ENCODE results near the gene CAV3.

Gene CAV3

GRCh38 chr3:8743021-8743601, 9.5 kb downstream of the CAV3 start:
- Histone ChIP-seq H3K36me3 (ENCODE audit: insufficient read depth, low read length) (no peaks in the 10 kb centered on the region), H3K4me1 (ENCODE audit: insufficient read depth, low read length) (peaks cover 29% of the 10 kb centered on the region), H3K9me3 (ENCODE audit: control insufficient read depth, insufficient read depth, low read length) (no peaks in the 10 kb centered on the region), H3K9ac (ENCODE audit: low read depth, low read length) (no peak overlapping the region)

- Histone ChIP-seq H3K9ac (ENCODE audit: low read depth, low read length) (no peak overlapping the region), H3K36me3 (ENCODE audit: insufficient read depth, low read length) (no peaks in the 10 kb centered on the region), H3K9me3 (ENCODE audit: control insufficient read depth, insufficient read depth, low read length) (no peaks in the 10 kb centered on the region), H3K4me1 (ENCODE audit: insufficient read depth, low read length) (peaks cover 29% of the 10 kb centered on the region)
These were observed 10.3 kb downstream of the CAV3 start for GRCh38 chr3:8743911-8744310.

GRCh38 chr3:8745619-8746370, 12.2 kb downstream of the CAV3 start:
- peaks cover 19% of the 10 kb centered on the region for H3K4me1 ChIP-seq (ENCODE audit: insufficient read depth, low read length)
- H3K9me3 ChIP-seq (ENCODE audit: control insufficient read depth, insufficient read depth, low read length) = no peaks in the 10 kb centered on the region
- no peaks in the 10 kb centered on the region for H3K36me3 ChIP-seq (ENCODE audit: insufficient read depth, low read length)
- no peak overlapping the region for H3K9ac ChIP-seq (ENCODE audit: low read depth, low read length)

- Histone ChIP-seq H3K36me3 (ENCODE audit: insufficient read depth, low read length) (no peaks in the 10 kb centered on the region), H3K4me1 (ENCODE audit: insufficient read depth, low read length) (peaks cover 13% of the 10 kb centered on the region), H3K9me3 (ENCODE audit: control insufficient read depth, insufficient read depth, low read length) (no peaks in the 10 kb centered on the region), H3K9ac (ENCODE audit: low read depth, low read length) (no peak overlapping the region)
These were observed 13.3 kb downstream of the CAV3 start for GRCh38 chr3:8746780-8747345.

DNA sequence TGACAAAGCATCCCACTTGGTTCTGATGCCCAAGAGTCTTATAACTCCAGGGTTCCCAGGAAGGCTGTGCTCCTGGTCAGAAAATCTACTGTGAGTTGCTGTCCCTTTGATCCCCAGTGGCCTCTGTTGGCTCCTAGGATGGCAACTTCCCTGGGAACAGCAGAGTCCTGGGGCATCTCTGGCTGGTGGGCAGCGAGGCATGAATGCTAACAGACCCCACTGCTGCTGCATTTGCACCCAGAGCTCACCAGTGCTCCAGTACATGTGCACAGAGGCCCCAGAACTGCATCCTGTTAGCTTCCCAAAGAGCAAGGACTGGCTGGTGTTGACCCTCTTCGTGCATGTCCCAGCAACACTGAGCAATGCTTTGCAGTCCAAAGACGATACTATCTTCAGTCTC, 15.7 kb downstream of the CAV3 start:
- Histone ChIP-seq H3K9me3 (ENCODE audit: control insufficient read depth, insufficient read depth, low read length) (no peaks in the 10 kb centered on the region), H3K9ac (ENCODE audit: low read depth, low read length) (no peak overlapping the region), H3K36me3 (ENCODE audit: insufficient read depth, low read length) (no peaks in the 10 kb centered on the region), H3K4me1 (ENCODE audit: insufficient read depth, low read length) (no peaks in the 10 kb centered on the region)

DNA sequence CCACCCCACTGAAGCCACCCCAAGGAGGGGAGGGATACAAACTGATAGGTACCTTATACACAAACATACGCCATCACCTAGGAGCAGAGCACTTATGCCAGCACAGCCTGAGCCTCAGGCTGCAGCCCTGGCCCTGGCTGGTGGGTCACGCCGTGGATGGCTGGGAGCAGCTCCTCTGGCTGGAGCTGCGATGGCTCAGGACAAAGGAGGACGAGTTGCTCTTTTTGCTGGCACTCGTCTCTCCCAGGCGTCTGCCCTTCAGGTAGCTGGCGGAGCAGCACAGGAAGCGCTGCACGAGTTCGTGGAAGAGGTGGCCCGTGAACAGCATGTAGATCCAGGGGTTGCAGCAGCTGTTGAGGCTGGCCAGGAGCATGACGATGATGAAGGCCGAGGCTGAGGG, 19.2 kb downstream of the CAV3 start:
- H3K4me1 ChIP-seq (ENCODE audit: insufficient read depth, low read length) = 0 out of 2 replicates have a peak, but pooled peaks cover 2% of the 10 kb centered on the region
- no peaks in the 10 kb centered on the region for H3K9me3 ChIP-seq (ENCODE audit: control insufficient read depth, insufficient read depth, low read length)
- no peaks in the 10 kb centered on the region for H3K36me3 ChIP-seq (ENCODE audit: insufficient read depth, low read length)
- no peak overlapping the region for H3K9ac ChIP-seq (ENCODE audit: low read depth, low read length)

DNA sequence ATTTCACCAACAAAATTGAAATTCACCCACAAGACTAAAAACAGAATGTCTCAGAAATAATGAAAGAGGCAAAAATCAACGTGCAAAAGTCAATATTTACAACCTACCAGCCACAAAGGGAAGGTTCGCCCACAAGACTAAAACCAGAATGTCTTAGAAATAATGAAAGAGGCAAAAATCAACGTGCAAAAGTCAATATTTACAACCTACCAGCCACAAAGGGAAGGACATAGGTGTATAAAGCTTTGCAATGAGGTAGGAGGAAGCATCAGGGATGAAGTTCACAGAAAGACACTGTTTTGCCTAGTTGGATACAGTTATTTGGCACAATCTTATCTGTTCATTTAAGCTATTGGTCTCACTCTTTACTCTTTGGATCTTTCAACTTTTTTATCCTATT, 21.5 kb downstream of the CAV3 start:
- H3K9ac ChIP-seq (ENCODE audit: low read depth, low read length) = no peak overlapping the region
- no peaks in the 10 kb centered on the region for H3K36me3 ChIP-seq (ENCODE audit: insufficient read depth, low read length)
- H3K9me3 ChIP-seq (ENCODE audit: control insufficient read depth, insufficient read depth, low read length) = no peaks in the 10 kb centered on the region
- H3K4me1 ChIP-seq (ENCODE audit: insufficient read depth, low read length) = peaks cover 2% of the 10 kb centered on the region; the same call in 1 of the 2 replicates

- Histone ChIP-seq H3K9ac (ENCODE audit: low read depth, low read length) (no peak overlapping the region), H3K36me3 (ENCODE audit: insufficient read depth, low read length) (no peaks in the 10 kb centered on the region), H3K9me3 (ENCODE audit: control insufficient read depth, insufficient read depth, low read length) (no peaks in the 10 kb centered on the region), H3K4me1 (ENCODE audit: insufficient read depth, low read length) (peaks cover 2% of the 10 kb centered on the region; the same call in 1 of the 2 replicates)
These were observed 22.1 kb downstream of the CAV3 start for GRCh38 chr3:8755564-8756237.

DNA sequence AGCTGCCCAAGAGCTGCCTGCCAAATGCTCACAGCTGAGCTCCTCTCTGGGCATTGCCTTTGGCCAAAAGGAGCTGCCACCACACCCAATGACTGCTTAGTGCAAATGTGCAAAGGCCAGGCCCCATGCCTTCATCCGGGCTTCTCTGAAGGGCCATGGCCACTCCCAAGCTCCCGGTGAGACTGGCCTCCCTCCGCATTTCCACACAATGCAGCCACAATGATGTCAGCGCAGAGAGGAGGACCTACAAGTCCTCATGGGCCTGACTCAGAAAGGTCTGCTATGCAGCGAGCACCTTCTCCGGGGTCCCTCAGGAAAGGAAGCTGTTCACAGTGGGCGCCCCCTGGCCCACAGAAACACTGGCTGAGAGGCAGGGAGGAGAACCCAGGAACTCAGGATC, 23.1 kb downstream of the CAV3 start:
- Histone ChIP-seq H3K4me1 (ENCODE audit: insufficient read depth, low read length) (peaks cover 2% of the 10 kb centered on the region; the same call in 1 of the 2 replicates), H3K9ac (ENCODE audit: low read depth, low read length) (no peak overlapping the region), H3K9me3 (ENCODE audit: control insufficient read depth, insufficient read depth, low read length) (no peaks in the 10 kb centered on the region), H3K36me3 (ENCODE audit: insufficient read depth, low read length) (no peaks in the 10 kb centered on the region)

GRCh38 chr3:8757551-8758518, 24.2 kb downstream of the CAV3 start:
- Histone ChIP-seq H3K9me3 (ENCODE audit: control insufficient read depth, insufficient read depth, low read length) (no peaks in the 10 kb centered on the region), H3K9ac (ENCODE audit: low read depth, low read length) (no peak overlapping the region), H3K4me1 (ENCODE audit: insufficient read depth, low read length) (peaks cover 2% of the 10 kb centered on the region; the same call in 1 of the 2 replicates), H3K36me3 (ENCODE audit: insufficient read depth, low read length) (no peaks in the 10 kb centered on the region)

GRCh38 chr3:8759038-8759707, 25.6 kb downstream of the CAV3 start:
- peaks cover 2% of the 10 kb centered on the region; the same call in 1 of the 2 replicates for H3K4me1 ChIP-seq (ENCODE audit: insufficient read depth, low read length)
- no peaks in the 10 kb centered on the region for H3K9me3 ChIP-seq (ENCODE audit: control insufficient read depth, insufficient read depth, low read length)
- H3K36me3 ChIP-seq (ENCODE audit: insufficient read depth, low read length) = no peaks in the 10 kb centered on the region
- no peak overlapping the region for H3K9ac ChIP-seq (ENCODE audit: low read depth, low read length)

DNA sequence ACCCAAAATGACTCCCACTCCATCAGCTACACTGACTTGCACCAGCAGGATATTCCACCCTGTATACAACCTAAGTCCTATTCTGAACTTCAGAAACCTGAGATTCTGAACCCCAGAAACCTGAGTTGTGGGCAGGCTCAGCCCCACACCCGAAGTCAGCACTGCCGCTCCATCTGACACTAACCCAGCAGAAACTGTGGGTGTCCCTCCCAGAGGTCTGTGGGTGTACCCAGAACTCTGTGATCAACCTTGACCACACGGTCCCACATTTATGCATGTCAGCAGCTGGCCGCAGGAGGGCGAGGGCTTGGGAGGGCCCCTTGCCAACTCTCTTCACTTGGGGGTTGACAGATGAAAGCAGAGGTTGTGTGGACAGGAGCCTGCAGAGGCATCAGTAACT, 26.5 kb downstream of the CAV3 start:
- peaks cover 2% of the 10 kb centered on the region; the same call in 1 of the 2 replicates for H3K4me1 ChIP-seq (ENCODE audit: insufficient read depth, low read length)
- no peaks in the 10 kb centered on the region for H3K36me3 ChIP-seq (ENCODE audit: insufficient read depth, low read length)

DNA sequence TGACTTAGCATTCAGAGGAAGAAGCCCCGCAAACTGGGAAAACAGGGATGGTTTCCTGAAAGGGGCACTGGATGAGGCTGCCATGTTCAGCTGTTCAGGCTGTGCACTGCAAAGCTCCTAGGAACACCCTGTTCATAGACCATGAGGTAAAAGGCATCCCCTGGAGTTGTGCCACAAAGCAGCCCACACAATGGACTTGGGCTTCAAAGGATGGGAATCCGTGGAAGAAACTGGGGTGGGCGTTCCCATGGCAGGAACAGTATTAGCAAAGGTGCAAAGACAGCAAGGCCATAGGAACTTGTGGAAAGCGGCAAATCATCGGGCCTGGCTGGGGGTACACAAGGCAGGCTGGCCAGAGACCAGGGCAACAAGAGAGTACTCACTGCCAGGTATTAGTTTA, 26.9 kb downstream of the CAV3 start:
- no peaks in the 10 kb centered on the region for H3K36me3 ChIP-seq (ENCODE audit: insufficient read depth, low read length)
- H3K9ac ChIP-seq (ENCODE audit: low read depth, low read length) = no peak overlapping the region
- peaks cover 2% of the 10 kb centered on the region; the same call in 1 of the 2 replicates for H3K4me1 ChIP-seq (ENCODE audit: insufficient read depth, low read length)
- H3K9me3 ChIP-seq (ENCODE audit: control insufficient read depth, insufficient read depth, low read length) = no peaks in the 10 kb centered on the region

More for the DNA sequence above, 26.5 kb downstream of the CAV3 start:
- Histone ChIP-seq H3K9ac (ENCODE audit: low read depth, low read length) (no peak overlapping the region), H3K9me3 (ENCODE audit: control insufficient read depth, insufficient read depth, low read length) (no peaks in the 10 kb centered on the region)
